Urothelium cell line (cell line): ENCODE data around the gene NKX2-1.

Source experiments
- DNase-seq: peaks from one replicate; pipeline ENCODE4 v3.0.0; 2011; ENCODE audit warnings: low spot score, mixed read lengths
- FAIRE-seq: peaks from 2 replicates; lab custom pipeline; 2011; peaks lifted over from hg19 to GRCh38; lab: Jason Lieb, UNC

The NKX2-1 gene

GRCh38 chr14:36518031-36518585 lies 1.9 kb downstream of the NKX2-1 start:
- FAIRE-seq (no peak), DNase-seq (no peak)

- no peak for DNase-seq
- FAIRE-seq: no peak
These were observed 2.6 kb downstream of the NKX2-1 start for GRCh38 chr14:36517242-36518030.

DNA sequence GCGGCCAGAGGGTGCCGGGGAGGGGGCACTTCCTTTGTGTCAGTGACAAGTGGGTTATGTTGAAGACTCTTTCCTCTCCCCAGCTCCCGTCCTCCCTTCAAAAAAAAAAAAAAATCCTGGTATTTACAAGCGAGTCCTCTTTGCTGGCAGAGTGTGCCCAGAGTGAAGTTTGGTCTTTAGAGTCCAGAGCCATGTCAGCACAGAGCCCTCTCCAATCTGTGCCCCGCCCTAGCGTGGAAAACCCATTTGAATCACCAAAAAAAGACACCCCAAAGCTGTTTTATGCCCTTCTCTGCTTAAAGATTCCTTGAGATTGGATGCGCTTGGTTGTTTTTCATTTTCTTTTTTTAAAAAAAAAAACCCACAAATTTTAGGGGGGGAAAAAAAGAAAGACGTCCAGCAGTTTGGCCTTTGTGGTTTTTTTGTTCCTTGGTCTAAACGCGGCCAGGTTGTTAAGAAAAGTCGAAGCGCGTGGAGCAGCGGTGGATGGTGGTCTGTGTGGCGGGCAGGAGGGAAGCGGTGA lies 3.3 kb downstream of the NKX2-1 start:
- FAIRE-seq: no peak
- DNase-seq: no peak

- FAIRE-seq: no peak
- DNase-seq: no peak
These were observed 3.9 kb downstream of the NKX2-1 start for GRCh38 chr14:36515896-36516718.

DNA sequence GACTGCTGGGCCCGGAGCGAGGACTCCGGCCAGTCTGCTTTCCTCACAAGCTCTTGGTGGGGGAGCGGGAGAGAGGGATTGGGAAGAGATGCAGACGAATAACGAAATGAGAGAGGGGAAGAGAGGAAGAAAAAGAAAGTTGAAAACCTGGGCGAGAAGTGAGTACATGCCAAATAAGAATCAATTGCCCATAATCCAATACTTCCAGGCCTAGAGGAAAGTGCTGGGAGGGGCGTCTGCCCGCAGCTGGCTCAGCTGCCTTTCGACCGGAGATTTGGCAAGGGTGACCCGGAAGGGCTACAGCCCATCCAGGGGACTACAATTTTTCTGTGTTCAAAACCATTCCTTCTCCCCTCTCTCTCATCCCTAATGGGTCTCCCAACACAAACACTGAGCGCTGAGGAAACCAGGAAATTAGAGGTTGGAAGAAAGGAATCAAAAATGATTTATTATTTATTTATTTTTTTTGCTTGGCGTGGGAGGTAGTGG lies 4.9 kb downstream of the NKX2-1 start:
- FAIRE-seq (no peak), DNase-seq (no peak)

GRCh38 chr14:36514278-36515104 lies 5.5 kb downstream of the NKX2-1 start:
- FAIRE-seq (no peak), DNase-seq (no peak)

DNA sequence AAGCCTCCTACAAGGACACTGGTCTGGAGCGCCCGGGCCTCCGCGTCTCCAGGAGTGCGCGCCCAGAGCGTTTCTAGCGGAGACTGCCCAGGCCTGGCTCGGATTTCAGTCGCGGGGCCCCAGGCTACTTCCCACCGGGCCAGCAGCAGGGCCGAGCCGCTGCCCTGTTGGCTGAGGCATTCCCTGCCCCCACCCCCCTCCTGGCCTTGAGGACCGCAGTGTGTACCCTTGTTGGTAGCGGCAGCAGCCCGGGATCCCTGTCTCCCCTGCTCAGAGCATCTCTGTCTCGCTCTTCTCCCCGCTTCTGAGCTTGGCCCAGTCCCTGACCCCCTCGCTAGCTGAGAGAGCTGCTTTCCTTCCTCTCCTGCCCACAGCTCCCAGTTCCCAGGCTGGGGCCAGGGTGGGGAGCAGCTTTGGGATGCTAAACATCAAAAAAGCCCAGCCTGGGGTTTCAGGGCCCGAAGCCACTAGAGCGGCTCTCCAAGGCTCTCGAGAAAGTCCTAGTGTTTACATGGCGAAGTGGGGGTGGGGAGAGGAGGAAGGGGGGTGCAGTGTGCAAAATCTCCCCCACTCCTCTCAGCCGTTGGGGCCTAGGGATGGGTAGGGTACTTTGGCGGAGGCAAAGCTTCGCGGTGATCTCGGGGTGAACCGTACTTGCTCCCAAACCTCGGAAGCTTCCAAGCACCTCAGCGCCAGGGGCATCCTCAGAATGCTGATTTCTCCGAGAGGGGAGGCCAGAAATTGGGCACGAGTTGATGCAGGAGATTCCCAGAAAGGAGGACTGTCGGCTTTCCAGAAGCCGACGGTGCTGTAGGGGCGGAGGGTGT lies 6.4 kb downstream of the NKX2-1 start:
- no peak for FAIRE-seq
- DNase-seq: no peak

- FAIRE-seq (no peak), DNase-seq (no peak)
These were observed 7.0 kb downstream of the NKX2-1 start for GRCh38 chr14:36513012-36513420.

GRCh38 chr14:36512585-36513003 lies 7.4 kb downstream of the NKX2-1 start:
- no peak for FAIRE-seq
- DNase-seq: no peak

DNA sequence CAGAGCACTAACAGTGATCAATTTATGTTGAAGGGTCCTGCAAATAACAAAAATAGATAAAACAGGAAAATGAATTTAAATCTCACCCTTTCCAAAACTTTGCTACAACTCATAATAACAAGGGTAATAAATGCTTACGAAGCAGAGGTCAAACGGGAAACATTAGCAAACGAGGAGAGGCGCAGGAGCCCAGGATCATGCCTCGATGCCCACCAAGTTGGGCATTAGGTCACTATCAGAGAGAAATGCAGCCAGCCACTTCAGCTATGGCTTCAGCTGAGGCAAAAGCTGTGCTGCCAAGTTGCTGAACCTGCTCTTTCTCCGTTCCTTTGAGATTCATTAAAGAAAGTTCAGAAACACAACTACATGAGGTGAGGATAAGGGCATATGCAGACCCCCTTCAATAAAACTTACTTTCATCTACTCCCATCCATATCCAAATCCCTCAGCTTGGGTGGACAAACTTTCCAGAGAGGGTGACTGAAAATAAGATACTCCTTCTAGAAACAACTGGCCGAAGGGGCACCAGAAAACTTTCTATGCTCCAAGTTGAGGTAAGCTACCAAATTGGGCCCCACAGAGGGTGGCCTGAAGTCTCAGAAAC lies 7.9 kb downstream of the NKX2-1 start:
- DNase-seq (no peak), FAIRE-seq (no peak)

DNA sequence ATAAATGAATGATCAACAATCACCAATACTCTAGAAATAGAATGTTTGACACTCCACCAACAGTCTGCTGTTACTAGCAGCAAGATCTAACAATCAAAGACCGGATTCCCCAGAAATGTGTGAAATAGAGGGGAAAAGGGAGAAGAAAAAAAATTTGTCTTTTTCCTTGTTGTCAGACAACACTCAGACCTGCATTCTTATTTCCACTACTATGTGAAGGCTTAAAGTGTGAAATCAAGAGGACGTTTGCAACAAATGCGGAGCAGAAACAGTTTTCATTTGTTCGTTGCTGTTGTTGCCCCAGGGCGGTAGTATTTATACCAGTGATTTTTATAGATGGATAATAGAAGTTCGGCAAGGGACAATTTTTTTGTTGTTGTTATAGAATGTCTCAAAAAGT lies 9.2 kb downstream of the NKX2-1 start:
- FAIRE-seq: no peak
- no peak for DNase-seq

GRCh38 chr14:36510078-36510799 lies 9.8 kb downstream of the NKX2-1 start:
- FAIRE-seq (no peak), DNase-seq (no peak)

GRCh38 chr14:36509069-36509917 lies 10.7 kb downstream of the NKX2-1 start:
- FAIRE-seq: no peak
- DNase-seq: no peak

GRCh38 chr14:36508418-36509068 lies 11.5 kb downstream of the NKX2-1 start:
- DNase-seq: no peak

DNA sequence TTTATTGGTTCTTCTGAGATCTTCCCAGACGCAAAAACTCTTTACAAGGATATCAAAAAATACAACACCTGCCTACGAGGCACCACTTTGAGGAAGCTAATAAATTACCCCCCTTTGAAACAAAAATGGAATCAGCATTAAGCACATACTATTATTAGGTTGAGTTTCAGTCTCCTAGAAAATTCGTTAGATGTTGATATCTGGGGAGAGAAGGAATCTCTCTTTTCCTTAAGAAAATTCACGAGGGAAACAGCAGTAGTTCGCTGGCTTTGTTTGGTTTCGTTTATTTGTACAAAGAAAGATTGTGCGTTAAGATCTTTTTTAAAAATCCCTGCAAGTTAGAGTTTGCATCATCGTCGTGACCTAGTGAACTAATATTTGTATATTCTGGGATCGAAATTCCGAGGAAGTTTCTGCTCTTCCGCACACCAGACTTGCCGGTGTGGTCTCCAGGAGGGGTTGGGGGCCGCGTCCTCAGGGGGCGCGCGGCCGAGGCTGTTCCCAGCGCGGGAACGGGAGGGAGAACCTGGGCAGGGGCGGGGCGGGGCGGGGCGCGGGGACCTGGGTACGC lies 12.1 kb downstream of the NKX2-1 start:
- FAIRE-seq: no peak

More at GRCh38 chr14:36508418-36509068, 11.5 kb downstream of the NKX2-1 start:
- no peak for FAIRE-seq

DNA sequence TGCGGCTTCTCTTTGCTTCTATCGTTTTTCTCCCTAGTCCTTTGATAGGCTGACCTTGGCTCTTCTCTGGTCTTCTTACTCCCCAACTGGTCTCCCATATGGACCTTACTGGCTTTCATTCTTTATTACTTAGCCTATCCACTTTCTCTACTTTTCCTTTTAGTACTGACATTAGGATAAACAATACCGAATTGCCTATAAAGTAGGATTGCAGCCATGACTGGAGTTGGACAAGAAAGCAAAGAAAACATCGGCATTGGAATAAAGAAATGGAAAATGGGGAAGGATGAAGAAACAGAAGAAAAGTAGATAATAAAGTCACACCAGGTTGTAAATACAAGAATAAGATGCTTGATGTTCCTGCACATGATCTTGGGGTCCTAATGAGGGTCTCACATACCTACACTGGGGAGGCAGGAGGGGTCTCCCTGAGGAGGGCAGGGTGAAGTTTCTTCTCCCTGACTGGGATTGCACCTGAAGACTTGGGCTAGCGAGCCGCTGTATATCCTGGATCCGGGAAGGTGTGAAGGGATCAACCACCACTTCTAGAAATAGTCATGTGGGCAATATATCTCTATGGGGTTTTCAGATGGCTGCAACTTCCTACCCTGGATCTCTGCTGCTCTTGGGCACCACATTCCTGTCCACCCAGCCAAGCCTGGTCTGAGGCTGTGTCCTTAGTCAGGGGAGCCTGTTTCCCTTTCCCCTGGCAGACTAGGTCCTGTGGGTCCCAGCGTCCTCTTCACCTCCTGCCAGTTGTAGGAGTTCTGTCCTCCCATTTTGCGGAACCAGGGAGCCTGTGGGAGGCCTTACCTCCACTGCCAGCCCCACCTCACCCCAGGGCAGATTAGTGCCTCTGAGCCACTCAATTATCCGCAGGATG lies 13.1 kb downstream of the NKX2-1 start:
- no peak for FAIRE-seq

More for the DNA sequence above, 12.1 kb downstream of the NKX2-1 start:
- no peak for DNase-seq

More for the DNA sequence above, 13.1 kb downstream of the NKX2-1 start:
- DNase-seq: no peak
